GM12864 (cell line): ENCODE results near the gene KRTAP10-8.
"Not testable (repeated sequence)": the region's sequence is repeated elsewhere in the genome, so short reads cannot be mapped to it uniquely, and the experiment has no call there.

Experiments used
- DNase-seq: peaks from one replicate; pipeline ENCODE4 v3.0.0-alpha.2; 2011; ENCODE audit warnings: low read depth
- H3K4me3 ChIP-seq: 2 replicates; pipeline ENCODE4 v1.5.1; 2011; ENCODE audit warnings: mild to moderate bottlenecking, low read depth, low read length, control low read depth
- CTCF ChIP-seq: IDR thresholded peaks from 2 replicates; pipeline ENCODE4 v1.5.1; 2011; ENCODE audit warnings: low read depth, mild to moderate bottlenecking, moderate library complexity, low read length, control low read depth, inconsistent platforms; ENCODE audit errors: missing control alignments

KRTAP10-8 gene

GRCh38 chr21:44589586-44590305, 22.1 kb upstream of the KRTAP10-8 start:
- no peak overlapping the region for H3K4me3 ChIP-seq
- no peak for TF ChIP-seq CTCF
- no peak for DNase-seq

GRCh38 chr21:44590311-44590721, 21.6 kb upstream of the KRTAP10-8 start:
- no peak for DNase-seq
- no peak for TF ChIP-seq CTCF
- no peak overlapping the region for H3K4me3 ChIP-seq

- not testable (repeated sequence) for H3K4me3 ChIP-seq, DNase-seq
These were observed 20.7 kb upstream of the KRTAP10-8 start for GRCh38 chr21:44590897-44591800.

GRCh38 chr21:44591801-44592130, 20.1 kb upstream of the KRTAP10-8 start:
- not testable (repeated sequence) for H3K4me3 ChIP-seq, DNase-seq

GRCh38 chr21:44592446-44593311, 19.2 kb upstream of the KRTAP10-8 start, which contains the start of gene KRTAP10-6:
Gene KRTAP10-6, minus strand, starts transcription at chr21:44592505. Its CDS starts 21 bp downstream, at chr21:44592484.
- TF ChIP-seq CTCF: no peak
- H3K4me3 ChIP-seq: no peak within 1 kb of the TSS
- DNase-seq: no peak

- DNase-seq: no peak
- H3K4me3 ChIP-seq: no peak overlapping the region
- TF ChIP-seq CTCF: no peak
These were observed 18.1 kb upstream of the KRTAP10-8 start for GRCh38 chr21:44593598-44594405.

- no peak for DNase-seq
- no peak overlapping the region for H3K4me3 ChIP-seq
- TF ChIP-seq CTCF: no peak
These were observed 17.4 kb upstream of the KRTAP10-8 start for GRCh38 chr21:44594406-44594916.
